ENCODE data around the gene PIK3R6.

GRCh38 chr17:8835631-8836364 is 31.7 kb downstream of the PIK3R6 start:
- TF ChIP-seq POLR2AphosphoS5 (IDR thresholded peaks at IDR 0.05; ENCODE audit: low read depth) (no peak), CTCF (conservative IDR thresholded peaks at IDR 0.05; ENCODE audit: low read depth in 2 of 2) (no peak), JUNB (IDR thresholded peaks at IDR 0.05; ENCODE audit: unreplicated experiment) (no peak), ZNF331 (CRISPR knock-in tag; IDR thresholded peaks at IDR 0.05; ENCODE audit: low read depth) (no peak), EZH2 (IDR thresholded peaks at IDR 0.05; ENCODE audit: low read depth, unreplicated experiment) (no peak), STAT1 (IDR thresholded peaks at IDR 0.05; ENCODE audit: unreplicated experiment) (no peak), REST (IDR thresholded peaks at IDR 0.05; ENCODE audit: unreplicated experiment) (no peak), ZNF462 (CRISPR knock-in tag; IDR thresholded peaks at IDR 0.05) (no peak), CREB1 (CRISPR knock-in tag; IDR thresholded peaks at IDR 0.05; ENCODE audit: low read depth) (no peak), EZH2phosphoT487 (IDR thresholded peaks at IDR 0.05; ENCODE audit: unreplicated experiment) (no peak), ZNF114 (CRISPR knock-in tag; IDR thresholded peaks at IDR 0.05) (no peak)
